Central memory CD4-positive, alpha-beta T cell (primary cell): Measurements from ENCODE around the gene NPAS2.

Experiments
- DNase-seq: peaks from one replicate; pipeline ENCODE4 v3.0.0; 2022

Gene NPAS2

DNA sequence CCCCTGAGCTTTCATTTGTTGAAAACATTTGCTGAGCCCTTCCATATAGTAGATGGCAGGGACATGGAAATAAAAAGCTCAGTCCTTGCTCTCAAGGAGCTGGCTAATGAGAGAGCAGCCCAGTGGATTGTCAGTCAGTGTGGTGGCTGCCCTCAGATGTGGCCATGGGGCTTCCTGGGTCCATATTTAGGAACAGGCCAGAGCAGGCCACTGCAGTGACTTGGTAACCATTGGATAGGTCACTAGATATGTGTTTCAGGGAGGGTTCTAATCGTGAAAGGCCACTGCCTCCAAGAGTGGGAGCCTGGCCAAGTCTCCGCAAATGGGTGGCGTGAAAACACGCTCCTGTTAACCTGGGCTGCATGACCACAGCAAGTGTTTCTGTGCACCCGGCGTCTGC, 37.4 kb downstream of the NPAS2 start:
- DNase-seq: no peak

GRCh38 chr2:100857915-100858314, 38.0 kb downstream of the NPAS2 start:
- no peak for DNase-seq

DNA sequence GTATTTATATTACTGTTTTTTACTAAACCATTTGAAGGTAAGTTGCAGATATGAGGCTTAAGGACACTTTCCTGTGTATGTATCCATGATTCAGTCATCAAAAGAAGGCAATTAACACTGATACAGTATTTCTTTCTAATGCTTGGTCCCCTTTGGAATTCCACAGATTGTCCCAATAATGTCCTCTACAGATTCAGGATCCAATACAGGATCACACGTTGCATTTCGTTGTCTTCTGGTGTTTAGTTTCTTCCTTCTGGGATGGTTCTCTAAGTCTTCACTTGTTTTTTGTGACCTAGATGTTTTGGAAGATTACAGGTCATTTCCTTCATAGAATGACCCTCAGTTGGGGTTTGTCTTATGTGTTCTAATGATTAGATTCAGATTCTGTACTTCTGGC, 40.0 kb downstream of the NPAS2 start:
- DNase-seq: no peak

GRCh38 chr2:100861340-100861739, 41.4 kb downstream of the NPAS2 start:
- DNase-seq: no peak

DNA sequence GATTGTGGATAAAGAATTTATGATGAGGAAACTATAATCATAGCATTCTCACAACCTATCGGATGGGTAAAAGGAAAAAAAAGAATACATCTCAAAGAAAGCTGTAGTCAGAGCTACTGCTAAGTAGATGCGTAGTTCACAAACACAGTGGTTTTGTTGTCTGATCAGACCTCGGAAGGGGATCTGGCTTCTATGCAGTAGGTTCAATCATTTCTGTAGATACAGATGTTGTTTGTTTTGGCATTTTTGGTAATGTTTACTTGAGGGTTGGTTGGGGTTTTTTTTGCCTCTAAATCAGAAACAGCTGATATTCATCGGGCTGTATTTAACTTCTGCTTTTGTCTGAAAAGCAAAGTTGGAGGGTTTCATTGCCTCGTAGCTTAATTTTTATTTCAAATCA, 42.1 kb downstream of the NPAS2 start:
- DNase-seq: no peak

- no peak for DNase-seq
Observed at GRCh38 chr2:100865816-100866460, 46.0 kb downstream of the NPAS2 start.

DNA sequence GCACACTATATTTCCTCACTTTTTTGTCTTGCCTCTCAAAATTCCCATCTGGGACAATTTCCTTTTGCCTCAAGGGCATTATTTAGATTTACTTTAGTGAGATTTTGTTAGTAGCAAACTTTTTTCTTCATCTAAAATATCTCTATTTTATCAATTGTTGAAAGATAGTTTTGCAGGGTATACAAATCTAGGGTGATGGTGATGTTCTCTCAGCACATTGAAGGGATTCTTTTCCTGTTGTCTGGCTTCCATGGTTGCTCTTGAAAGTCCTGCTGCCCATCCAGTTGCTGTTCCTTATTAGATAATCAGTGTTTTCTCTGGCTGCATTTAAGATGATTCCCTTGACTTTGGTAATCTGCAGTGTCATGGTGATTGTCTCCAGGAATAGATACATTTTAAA, 48.1 kb downstream of the NPAS2 start:
- no peak for DNase-seq

DNA sequence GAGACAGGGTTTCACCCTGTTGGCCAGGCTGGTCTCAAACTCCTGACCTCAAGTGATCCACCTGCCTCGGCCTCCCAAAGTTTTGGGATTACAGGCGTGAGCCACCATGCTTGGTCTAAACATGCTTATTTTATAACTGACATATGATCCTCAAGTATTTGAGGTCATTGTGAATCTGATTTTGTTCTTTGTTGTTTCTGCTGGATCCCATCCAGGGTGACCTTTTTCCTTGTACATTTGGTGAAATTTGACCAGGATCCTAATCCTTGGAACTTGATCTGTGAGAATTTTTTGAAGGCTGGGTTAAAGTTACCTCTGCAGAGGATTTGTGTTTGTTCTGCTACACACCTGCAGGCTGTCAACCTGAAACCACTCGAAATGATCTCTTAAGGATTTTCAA, 49.2 kb downstream of the NPAS2 start:
- no peak for DNase-seq

- no peak for DNase-seq
Observed at GRCh38 chr2:100870652-100871531, 51.0 kb downstream of the NPAS2 start.

- no peak for DNase-seq
Observed at GRCh38 chr2:100875516-100876230, 55.7 kb downstream of the NPAS2 start.

DNA sequence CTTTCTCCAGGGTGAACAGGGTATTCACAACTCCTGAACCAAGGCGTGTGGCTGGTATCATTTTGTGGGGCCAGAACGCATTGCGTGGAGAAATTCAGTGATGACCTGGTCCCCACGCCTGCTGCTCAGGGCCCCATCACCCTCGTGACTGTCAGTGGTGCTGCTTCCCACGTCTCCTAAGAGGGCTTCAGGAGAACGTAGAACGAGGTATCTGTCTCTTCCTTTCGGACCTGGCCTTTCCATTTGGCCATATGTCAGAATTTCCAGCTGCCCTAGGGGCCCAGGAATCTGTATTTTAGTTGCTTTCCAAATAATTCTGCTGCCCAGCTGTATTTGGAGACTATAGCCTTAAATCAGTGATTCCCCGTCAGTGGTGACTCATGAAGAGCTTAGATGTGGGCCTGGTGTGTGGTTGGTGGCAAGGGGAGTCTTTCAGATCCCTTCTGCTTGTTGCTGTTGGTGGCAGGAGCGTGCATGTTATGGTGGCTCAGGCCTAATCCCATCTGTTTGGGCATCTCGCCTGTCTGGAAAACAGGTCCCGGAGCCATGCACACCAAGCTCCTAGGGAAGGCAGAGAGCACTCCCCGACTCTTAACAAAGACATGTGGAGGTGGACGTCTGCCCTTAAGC, 56.4 kb downstream of the NPAS2 start:
- no peak for DNase-seq

DNA sequence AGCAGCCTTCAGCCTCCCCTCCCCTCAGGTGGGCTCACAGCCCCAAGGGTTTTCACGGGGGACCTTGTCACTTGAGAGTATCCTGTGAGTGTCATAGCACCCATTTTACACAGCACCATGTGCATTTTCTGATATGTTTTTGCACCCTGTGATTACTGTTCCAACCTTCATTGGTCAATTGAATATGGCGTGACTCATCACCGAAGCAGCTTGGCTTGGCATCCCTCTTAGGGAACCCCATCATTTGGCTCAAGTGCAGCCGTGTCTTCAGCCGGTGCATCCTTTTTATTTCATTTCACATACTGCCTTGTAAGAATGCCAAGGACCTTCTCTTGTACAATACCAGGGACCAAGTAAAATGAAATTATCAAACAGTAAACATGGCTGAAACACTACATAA, 57.6 kb downstream of the NPAS2 start:
- no peak for DNase-seq

- no peak for DNase-seq
Observed at GRCh38 chr2:100878000-100878791, 58.3 kb downstream of the NPAS2 start.

- no peak for DNase-seq
Observed at GRCh38 chr2:100879296-100879695, 59.4 kb downstream of the NPAS2 start.

DNA sequence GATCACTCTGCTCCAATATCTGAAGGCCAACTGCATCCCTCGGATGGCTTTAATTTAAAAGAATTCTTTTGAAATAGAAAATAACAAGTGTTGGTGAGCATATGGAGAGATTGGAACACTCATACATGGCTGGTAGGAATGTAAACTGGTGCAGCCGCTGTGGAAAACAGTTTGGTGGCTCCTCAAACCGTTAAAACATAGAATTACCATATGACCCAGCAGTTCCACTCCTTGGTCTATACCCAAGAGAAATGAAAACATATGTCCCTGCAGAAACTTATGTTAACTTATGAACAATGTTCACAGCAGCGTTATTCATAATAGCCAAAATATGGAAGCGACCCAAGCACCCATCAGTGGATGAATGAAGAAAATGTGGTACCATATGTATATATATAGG, 60.1 kb downstream of the NPAS2 start:
- no peak for DNase-seq

GRCh38 chr2:100880730-100881129, 60.8 kb downstream of the NPAS2 start:
- DNase-seq: no peak

- DNase-seq: no peak
Observed at GRCh38 chr2:100882645-100883613, 63.0 kb downstream of the NPAS2 start.

- no peak for DNase-seq
Observed at GRCh38 chr2:100884145-100884621, 64.2 kb downstream of the NPAS2 start.

DNA sequence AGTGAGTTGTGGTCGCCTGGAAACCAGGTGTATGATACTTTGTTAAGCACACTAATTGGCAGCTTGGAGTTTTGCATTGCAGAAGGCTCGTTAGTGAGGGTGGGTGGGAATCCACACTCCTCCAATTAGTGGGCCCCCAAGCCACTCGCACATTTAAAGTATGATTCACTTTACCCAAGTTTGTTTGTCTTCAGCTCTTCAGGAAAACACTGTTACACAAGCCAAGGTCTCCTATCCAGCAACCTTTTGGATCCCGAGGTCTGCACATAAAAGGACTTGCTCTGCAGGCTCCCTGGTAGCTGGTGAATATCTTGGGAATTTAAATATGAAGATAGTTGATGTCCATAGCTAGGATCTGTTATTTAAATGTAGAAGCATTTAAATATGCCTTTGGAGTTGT, 66.1 kb downstream of the NPAS2 start:
- DNase-seq: no peak

DNA sequence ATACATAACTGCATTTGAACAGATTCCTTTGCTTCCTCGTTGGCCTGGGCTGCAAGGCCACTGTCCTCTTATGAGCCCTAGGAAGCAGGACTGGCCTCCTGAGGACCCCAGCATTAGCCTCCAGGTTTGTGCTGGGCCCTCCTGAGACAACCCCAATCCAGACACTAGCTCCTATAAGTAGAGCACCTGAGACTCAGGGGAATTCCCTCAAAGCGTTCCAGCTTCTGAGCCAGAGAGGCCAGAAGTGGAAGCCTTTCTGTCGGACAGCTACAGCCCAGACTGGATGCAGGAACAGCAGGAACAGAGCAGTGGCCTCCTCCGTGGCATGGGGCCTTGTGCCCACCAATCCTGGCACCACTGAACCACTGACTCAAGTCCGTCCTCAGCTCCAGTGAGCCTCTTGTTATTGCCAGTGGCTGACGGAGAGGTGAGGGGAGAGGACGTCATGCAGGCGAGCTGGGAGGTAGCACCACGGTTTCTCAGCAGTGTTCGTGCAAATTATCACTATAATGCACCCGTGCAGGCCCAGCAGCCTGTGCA, 67.2 kb downstream of the NPAS2 start:
- no peak for DNase-seq
